ENCODE data around the gene AMBRA1. TPM values are rescaled to one million over a fixed set of nuclear protein-coding genes. Genes with fewer than 3 reads are reported as not detected.

The AMBRA1 gene
- total RNA-seq, 1 donor from 2014 or later, result 29.4 TPM

DNA sequence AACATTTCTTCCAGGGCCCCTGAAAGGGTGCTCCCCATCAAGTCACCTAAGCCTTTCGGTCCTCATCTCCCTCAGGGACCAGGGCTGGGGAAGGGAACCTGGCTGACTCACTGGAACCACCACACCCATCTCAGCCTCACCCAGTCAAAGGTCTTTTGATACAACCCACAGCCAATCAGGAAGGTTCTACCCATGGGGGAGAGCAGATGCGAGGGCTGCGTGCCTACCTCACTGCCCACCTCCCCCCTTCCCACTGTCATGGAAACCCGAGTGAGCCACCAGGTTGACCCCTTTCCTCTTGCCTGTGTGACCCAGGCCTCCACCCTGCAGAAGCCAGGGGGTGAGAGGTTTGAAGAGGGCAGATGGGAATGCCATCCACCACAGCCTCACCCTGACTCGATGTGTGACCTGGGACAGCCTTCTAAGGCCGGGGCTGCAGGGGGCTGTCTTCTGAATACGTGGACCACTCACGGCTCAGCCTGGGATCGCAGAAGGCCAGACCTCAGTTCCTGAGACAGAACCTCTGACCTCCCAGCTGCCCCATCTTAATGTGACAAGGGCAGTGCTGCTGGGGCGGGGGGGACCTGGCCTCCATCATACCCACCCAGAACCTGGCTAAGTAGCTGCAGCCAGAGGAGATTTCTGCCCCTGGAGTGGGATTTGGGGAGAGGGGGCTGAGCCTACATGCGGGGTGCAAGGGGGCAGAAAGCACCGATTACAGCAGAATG, 209.7 kb downstream of the AMBRA1 start:
- peaks cover 14% of the 10 kb centered on the region for H3K4me1 ChIP-seq (ENCODE audit: insufficient read depth, low read length)
- no peak for DNase-seq (ENCODE audit: low read depth)
- peaks cover 13% of the 10 kb centered on the region for H3K27me3 ChIP-seq (ENCODE audit: insufficient read depth, low read length)
- Mint-ChIP-seq H3K4me1 (ENCODE audit: low read depth, unreplicated experiment) (no peaks in the 10 kb centered on the region), H3K9me3 (ENCODE audit: unreplicated experiment) (no peaks in the 10 kb centered on the region), H3K27me3 (ENCODE audit: low read depth, unreplicated experiment) (peaks cover 29% of the 10 kb centered on the region), H3K36me3 (ENCODE audit: low read depth, unreplicated experiment) (no peaks in the 10 kb centered on the region), H3K27ac (ENCODE audit: unreplicated experiment) (no peak overlapping the region), H3K4me3 (ENCODE audit: unreplicated experiment) (no peak overlapping the region)
- no peak overlapping the region for H2AFZ ChIP-seq (ENCODE audit: low read depth, low read length)
- H3K36me3 ChIP-seq (ENCODE audit: insufficient read depth, low read length), result no peaks in the 10 kb centered on the region
- TF ChIP-seq EZH2 (IDR thresholded peaks at IDR 0.05; ENCODE audit: insufficient read depth, low read length) (no peak), CTCF (IDR thresholded peaks at IDR 0.05; ENCODE audit: insufficient read depth, low read depth, low read length) (no peak)
- H3K9ac ChIP-seq (ENCODE audit: low read length), result no peak overlapping the region
- no peak for FAIRE-seq
- H3K4me3 ChIP-seq (ENCODE audit: insufficient read depth, low read depth, low read length), result no peak overlapping the region
- peaks cover 14% of the 10 kb centered on the region for H3K79me2 ChIP-seq (ENCODE audit: insufficient read depth, low read length)
- peaks cover 21% of the 10 kb centered on the region for H4K20me1 ChIP-seq (ENCODE audit: insufficient read depth, low read length)
- no peaks in the 10 kb centered on the region for H3K9me3 ChIP-seq (ENCODE audit: insufficient read depth, low read depth, low read length)
- H3K27ac ChIP-seq (ENCODE audit: low read depth, low read length), result no peak overlapping the region
- H3K4me2 ChIP-seq (ENCODE audit: low read length), result no peak overlapping the region

DNA sequence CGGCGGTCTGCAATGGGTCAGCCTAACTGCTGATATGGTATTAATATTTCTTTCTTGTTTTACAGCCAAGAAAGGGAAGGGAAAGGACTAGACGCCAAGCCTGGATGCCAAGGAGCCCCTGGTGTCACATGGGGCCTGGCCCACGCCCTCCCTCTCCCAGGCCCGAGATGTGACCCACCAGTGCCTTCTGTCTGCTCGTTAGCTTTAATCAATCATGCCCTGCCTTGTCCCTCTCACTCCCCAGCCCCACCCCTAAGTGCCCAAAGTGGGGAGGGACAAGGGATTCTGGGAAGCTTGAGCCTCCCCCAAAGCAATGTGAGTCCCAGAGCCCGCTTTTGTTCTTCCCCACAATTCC, 210.4 kb downstream of the AMBRA1 start:
- Histone ChIP-seq H3K36me3 (ENCODE audit: insufficient read depth, low read length) (no peaks in the 10 kb centered on the region), H3K4me2 (ENCODE audit: low read length) (peak overlapping the region; percentile 98), H4K20me1 (ENCODE audit: insufficient read depth, low read length) (peaks cover 14% of the 10 kb centered on the region), H3K27ac (ENCODE audit: low read depth, low read length) (no peak overlapping the region), H3K4me3 (ENCODE audit: insufficient read depth, low read depth, low read length) (no peak overlapping the region), H2AFZ (ENCODE audit: low read depth, low read length) (no peak overlapping the region), H3K4me1 (ENCODE audit: insufficient read depth, low read length) (peaks cover 11% of the 10 kb centered on the region), H3K9ac (ENCODE audit: low read length) (no peak overlapping the region), H3K27me3 (ENCODE audit: insufficient read depth, low read length) (peaks cover 5% of the 10 kb centered on the region), H3K9me3 (ENCODE audit: insufficient read depth, low read depth, low read length) (no peaks in the 10 kb centered on the region), H3K79me2 (ENCODE audit: insufficient read depth, low read length) (peaks cover 14% of the 10 kb centered on the region)
- DNase-seq (ENCODE audit: low read depth) (no peak), FAIRE-seq (no peak)
- no peaks in the 10 kb centered on the region for H3K9me3 Mint-ChIP-seq (ENCODE audit: unreplicated experiment)
- no peaks in the 10 kb centered on the region for H3K4me1 Mint-ChIP-seq (ENCODE audit: low read depth, unreplicated experiment)
- peaks cover 23% of the 10 kb centered on the region for H3K27me3 Mint-ChIP-seq (ENCODE audit: low read depth, unreplicated experiment)
- H3K36me3 Mint-ChIP-seq (ENCODE audit: low read depth, unreplicated experiment), result no peaks in the 10 kb centered on the region
- H3K27ac Mint-ChIP-seq (ENCODE audit: unreplicated experiment), result no peak overlapping the region
- TF ChIP-seq EZH2 (IDR thresholded peaks at IDR 0.05; ENCODE audit: insufficient read depth, low read length) (no peak), CTCF (IDR thresholded peaks at IDR 0.05; ENCODE audit: insufficient read depth, low read depth, low read length) (no peak)
- peak overlapping the region; percentile 50 for H3K4me3 Mint-ChIP-seq (ENCODE audit: unreplicated experiment)
